ENCODE results near the gene TNK2.

DNA sequence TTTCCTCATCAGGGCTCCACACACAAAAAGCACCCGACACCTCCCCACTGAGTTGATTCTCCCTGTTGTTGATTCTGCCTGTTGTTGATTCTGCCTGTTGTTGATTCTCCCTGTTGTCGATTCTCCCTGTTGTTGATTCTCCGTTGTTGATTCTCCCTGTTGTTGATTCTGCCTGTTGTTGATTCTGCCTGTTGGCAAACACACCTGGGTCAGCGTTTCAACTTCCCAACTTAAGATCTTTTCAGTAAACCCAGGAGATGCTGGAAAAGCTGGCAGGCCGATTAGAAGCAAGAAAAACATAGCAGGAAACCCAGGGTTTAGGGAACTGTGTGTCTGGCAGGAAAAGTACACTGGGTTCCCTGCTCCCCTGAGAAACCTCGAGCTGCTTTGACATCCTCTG lies 47.9 kb downstream of the TNK2 start:
- TF ChIP-seq ZNF274 (IDR thresholded peaks at IDR 0.05; ENCODE audit: low read depth, low read length) (no peak), SUZ12 (IDR thresholded peaks at IDR 0.05; ENCODE audit: extremely low read depth, insufficient read depth, insufficient read length) (no peak)
